CD4-positive, alpha-beta T cell (primary cell): ENCODE results near the gene TRIM44. TPM values are rescaled to one million over a fixed set of nuclear protein-coding genes. Genes with fewer than 3 reads are reported as not detected.

Experiments used
- ATAC-seq: fragments of 200-7000 bp; cut with Tn5 transposase; one replicate; pipeline ENCODE4 v1.10.0; 2022; ENCODE audit warnings: mild to moderate bottlenecking; ENCODE audit not compliant: poor library complexity
- CTCF ChIA-PET: fragments of 350-600 bp; sonication (Branson Sonifier 250); formaldehyde crosslinking; loops from one replicate; lab custom pipeline; 2021; ENCODE audit warnings: antibody characterized with exemption, inconsistent platforms; lab: Charles Lee
- POLR2A ChIA-PET: fragments of 350-600 bp; sonication (Branson Sonifier 250); formaldehyde crosslinking; loops from one replicate; lab custom pipeline; 2021; ENCODE audit warnings: antibody characterized with exemption, inconsistent platforms; lab: Charles Lee
- DNase-seq, 14 experiments: peaks; one replicate each; pipeline ENCODE4 v3.0.0-alpha.2; 2013 to 2020; ENCODE audit warnings: mixed read lengths in 2 of 14
- H3K27ac ChIP-seq, 2 donors: one replicate each; pipeline versions ENCODE4 v1.5.1 to v1.7.0; 2013; ENCODE audit warnings: low read length in 2 of 2, low read depth in 1 of 2, mild to moderate bottlenecking in 1 of 2
- H3K27me3 ChIP-seq, 2 experiments: 1 replicate in 1 of 2; 2 replicates in 1 of 2; pipeline versions ENCODE4 v1.6.1 to v1.7.0; 2013; ENCODE audit warnings: low read length in 2 of 2, control low read depth in 1 of 2, mild to moderate bottlenecking in 1 of 2, moderate library complexity in 1 of 2; ENCODE audit not compliant: insufficient read depth in 2 of 2, control insufficient read depth in 1 of 2
- H3K36me3 ChIP-seq: one replicate; pipeline ENCODE4 v1.6.1; 2013; ENCODE audit warnings: low read length, control low read depth; ENCODE audit not compliant: insufficient read depth
- H3K4me1 ChIP-seq: one replicate; pipeline ENCODE4 v1.6.1; 2013; ENCODE audit warnings: low read length, control low read depth; ENCODE audit not compliant: insufficient read depth
- H3K4me3 ChIP-seq: one replicate; pipeline ENCODE4 v1.5.1; 2013; ENCODE audit warnings: mild to moderate bottlenecking, low read length, moderate library complexity
- H3K9me3 ChIP-seq, 2 experiments: 1 replicate in 1 of 2; 2 replicates in 1 of 2; pipeline versions ENCODE4 v1.6.1 to v1.7.0; 2013; ENCODE audit warnings: low read length in 2 of 2, mild to moderate bottlenecking in 2 of 2, control low read depth in 1 of 2, moderate library complexity in 1 of 2; ENCODE audit not compliant: control insufficient read depth in 1 of 2, insufficient read depth in 1 of 2
- H3K27ac Mint-ChIP-seq: one replicate; pipeline ENCODE4 v1.8.0; 2020; ENCODE audit warnings: mixed read lengths
- H3K27me3 Mint-ChIP-seq: one replicate; pipeline ENCODE4 v1.8.0; 2021; ENCODE audit warnings: mixed read lengths
- H3K36me3 Mint-ChIP-seq: one replicate; pipeline ENCODE4 v1.8.0; 2021; ENCODE audit warnings: low read depth, mixed read lengths
- H3K4me1 Mint-ChIP-seq: one replicate; pipeline ENCODE4 v1.8.0; 2021; ENCODE audit warnings: low read depth, mixed read lengths
- H3K4me3 Mint-ChIP-seq: one replicate; pipeline ENCODE4 v1.8.0; 2020; ENCODE audit warnings: mild to moderate bottlenecking, mixed read lengths
- H3K9me3 Mint-ChIP-seq: one replicate; pipeline ENCODE4 v1.8.0; 2020; ENCODE audit warnings: mixed read lengths
- CTCF ChIP-seq: fragments of 200-600 bp; IDR thresholded peaks from one replicate; pipeline ENCODE4 v1.8.0; 2022; ENCODE audit warnings: antibody characterized with exemption, mild to moderate bottlenecking
- intact Hi-C, 2 experiments: fragments of 100-400 bp; cut with DNase I in 1 of 2; cut with micrococcal nuclease in 1 of 2; formaldehyde crosslinking; loops; one replicate each; pipeline versions ENCODE4 v1.15.1 to v1.9.0; 2023 to 2025; cut with DNase I, micrococcal nuclease
- total RNA-seq, 174 experiments: library from RNA in 2 of 174; stranded (reverse) in 2 of 174; gene quantifications; one replicate each; pipeline ENCODE4 v1.2.3 and lab custom pipeline; 2021 to 2026

The TRIM44 gene
- total RNA-seq, 2 experiments from 2014 or later: 32.1 to 36.7 TPM

- no peak for ATAC-seq
Measured at GRCh38 chr11:35748644-35749043, 86.1 kb downstream of the TRIM44 start.

GRCh38 chr11:35750315-35750714 is 87.7 kb downstream of the TRIM44 start:
- DNase-seq (no peak), ATAC-seq (no peak)
- POLR2A ChIA-PET: no interaction called here
- Mint-ChIP-seq H3K4me1 (peaks cover 6% of the 10 kb centered on the region), H3K36me3 (peaks cover 81% of the 10 kb centered on the region), H3K27ac (no peak overlapping the region), H3K4me3 (no peak overlapping the region), H3K9me3 (no peaks in the 10 kb centered on the region), H3K27me3 (no peaks in the 10 kb centered on the region)
- CTCF ChIA-PET: no interaction called here
- Histone ChIP-seq H3K4me3 (no peak overlapping the region), H3K36me3 (no peaks in the 10 kb centered on the region), H3K4me1 (no peaks in the 10 kb centered on the region), H3K27ac (no peak overlapping the region), H3K9me3 (no peaks in the 10 kb centered on the region), H3K27me3 (no peaks in the 10 kb centered on the region)
- intact Hi-C loops: no loop called here
- TF ChIP-seq CTCF: no peak

More at GRCh38 chr11:35748644-35749043, 86.1 kb downstream of the TRIM44 start:
- no peaks in the 10 kb centered on the region for H3K9me3 ChIP-seq
- no peak overlapping the region for H3K27ac ChIP-seq
- H3K9me3 Mint-ChIP-seq: no peaks in the 10 kb centered on the region
- no peaks in the 10 kb centered on the region for H3K36me3 ChIP-seq
- ChIA-PET CTCF (no interaction called here), POLR2A (no interaction called here)
- H3K36me3 Mint-ChIP-seq: peaks cover 81% of the 10 kb centered on the region
- peaks cover 10% of the 10 kb centered on the region for H3K4me1 Mint-ChIP-seq
- no peaks in the 10 kb centered on the region for H3K27me3 ChIP-seq
- TF ChIP-seq CTCF: no peak
- H3K4me3 Mint-ChIP-seq: no peak overlapping the region
- no peak for DNase-seq
- H3K4me3 ChIP-seq: no peak overlapping the region
- H3K27ac Mint-ChIP-seq: no peak overlapping the region
- intact Hi-C loops: no loop called here
- H3K27me3 Mint-ChIP-seq: no peaks in the 10 kb centered on the region
- H3K4me1 ChIP-seq: no peaks in the 10 kb centered on the region

- POLR2A ChIA-PET: no interaction called here
- H3K36me3 Mint-ChIP-seq: peaks cover 77% of the 10 kb centered on the region
Measured at GRCh38 chr11:35750981-35751663, 88.5 kb downstream of the TRIM44 start.

More at GRCh38 chr11:35750981-35751663, 88.5 kb downstream of the TRIM44 start:
- Histone ChIP-seq H3K27ac (no peak overlapping the region), H3K36me3 (no peaks in the 10 kb centered on the region), H3K4me1 (no peaks in the 10 kb centered on the region), H3K27me3 (no peaks in the 10 kb centered on the region), H3K4me3 (no peak overlapping the region), H3K9me3 (no peaks in the 10 kb centered on the region)
- H3K9me3 Mint-ChIP-seq: no peaks in the 10 kb centered on the region
- H3K4me1 Mint-ChIP-seq: peaks cover 6% of the 10 kb centered on the region
- intact Hi-C loops: no loop called here
- no peak for TF ChIP-seq CTCF
- ATAC-seq (no peak), DNase-seq (no peak)
- H3K27ac Mint-ChIP-seq: no peak overlapping the region
- H3K27me3 Mint-ChIP-seq: no peaks in the 10 kb centered on the region
- CTCF ChIA-PET: no interaction called here
- H3K4me3 Mint-ChIP-seq: no peak overlapping the region
